Measurements from ENCODE around the gene CYBC1.
A peak's percentile ranks its signal among the peaks of the same experiment; 100 is the strongest.

CYBC1 gene

GRCh38 chr17:82449883-82450356, 632 bp downstream of the CYBC1 start:
- H3K4me3 ChIP-seq (ENCODE audit: low read length) = peak overlapping the region; percentile 96
- peaks cover 43% of the 10 kb centered on the region for H3K36me3 ChIP-seq (ENCODE audit: control insufficient read depth, low read length)
- H3K27me3 ChIP-seq (ENCODE audit: control insufficient read depth, low read length) = no peaks in the 10 kb centered on the region
- peaks cover 40% of the 10 kb centered on the region for H3K79me2 ChIP-seq (ENCODE audit: control insufficient read depth, low read length)
- H4K20me1 ChIP-seq (ENCODE audit: control insufficient read depth, insufficient read depth, low read depth, low read length) = no peaks in the 10 kb centered on the region; the same call in 1 of the 2 replicates
- H3K27ac ChIP-seq (ENCODE audit: low read depth, low read length) = peak overlapping the region; percentile 99
- peaks cover 16% of the 10 kb centered on the region for H3F3A ChIP-seq (ENCODE audit: control insufficient read depth, insufficient read depth)
- H3K4me2 ChIP-seq (ENCODE audit: low read length) = peak overlapping the region; percentile 99
- H3K4me1 ChIP-seq (ENCODE audit: control insufficient read depth, low read length) = peaks cover 27% of the 10 kb centered on the region
- no peaks in the 10 kb centered on the region for H3K9me3 ChIP-seq (ENCODE audit: control insufficient read depth, insufficient read depth, low read length)
- TF ChIP-seq CTCF (IDR thresholded peaks at IDR 0.05; ENCODE audit: low read depth, low read length, poor library complexity, severe bottlenecking) = no peak
- TF ChIP-seq EZH2phosphoT487 (IDR thresholded peaks at IDR 0.05; ENCODE audit: borderline replicate concordance, low read length) = no peak
- H3K9me2 ChIP-seq (replicated peaks; ENCODE audit: control insufficient read depth, low read length) = no peaks in the 10 kb centered on the region

- Histone ChIP-seq H3K4me3 (ENCODE audit: low read length) (peak overlapping the region; percentile 96), H3K4me2 (ENCODE audit: low read length) (peak overlapping the region; percentile 99), H3K36me3 (ENCODE audit: control insufficient read depth, low read length) (peaks cover 50% of the 10 kb centered on the region), H3K9me3 (ENCODE audit: control insufficient read depth, insufficient read depth, low read length) (no peaks in the 10 kb centered on the region), H3F3A (ENCODE audit: control insufficient read depth, insufficient read depth) (peaks cover 16% of the 10 kb centered on the region), H3K27me3 (ENCODE audit: control insufficient read depth, low read length) (no peaks in the 10 kb centered on the region), H4K20me1 (ENCODE audit: control insufficient read depth, insufficient read depth, low read depth, low read length) (no peaks in the 10 kb centered on the region; the same call in 1 of the 2 replicates), H3K27ac (ENCODE audit: low read depth, low read length) (peak overlapping the region; percentile 99), H3K79me2 (ENCODE audit: control insufficient read depth, low read length) (peaks cover 40% of the 10 kb centered on the region), H3K9me2 (replicated peaks; ENCODE audit: control insufficient read depth, low read length) (no peaks in the 10 kb centered on the region), H3K4me1 (ENCODE audit: control insufficient read depth, low read length) (peaks cover 27% of the 10 kb centered on the region)
- TF ChIP-seq CTCF (IDR thresholded peaks at IDR 0.05; ENCODE audit: low read depth, low read length, poor library complexity, severe bottlenecking) (peak; percentile 20), EZH2phosphoT487 (IDR thresholded peaks at IDR 0.05; ENCODE audit: borderline replicate concordance, low read length) (no peak)
Measured at GRCh38 chr17:82449131-82449882, 1.2 kb downstream of the CYBC1 start.

GRCh38 chr17:82447876-82448275, 2.7 kb downstream of the CYBC1 start:
- peaks cover 16% of the 10 kb centered on the region for H3F3A ChIP-seq (ENCODE audit: control insufficient read depth, insufficient read depth)
- no peaks in the 10 kb centered on the region for H3K27me3 ChIP-seq (ENCODE audit: control insufficient read depth, low read length)
- TF ChIP-seq CTCF (IDR thresholded peaks at IDR 0.05; ENCODE audit: low read depth, low read length, poor library complexity, severe bottlenecking) = no peak
- TF ChIP-seq EZH2phosphoT487 (IDR thresholded peaks at IDR 0.05; ENCODE audit: borderline replicate concordance, low read length) = no peak
- H3K36me3 ChIP-seq (ENCODE audit: control insufficient read depth, low read length) = peaks cover 64% of the 10 kb centered on the region
- H3K79me2 ChIP-seq (ENCODE audit: control insufficient read depth, low read length) = peaks cover 40% of the 10 kb centered on the region
- H3K4me1 ChIP-seq (ENCODE audit: control insufficient read depth, low read length) = peaks cover 27% of the 10 kb centered on the region
- no peaks in the 10 kb centered on the region for H3K9me3 ChIP-seq (ENCODE audit: control insufficient read depth, insufficient read depth, low read length)
- no peak overlapping the region for H3K27ac ChIP-seq (ENCODE audit: low read depth, low read length)
- no peaks in the 10 kb centered on the region for H3K9me2 ChIP-seq (replicated peaks; ENCODE audit: control insufficient read depth, low read length)
- no peak overlapping the region for H3K4me2 ChIP-seq (ENCODE audit: low read length)
- no peaks in the 10 kb centered on the region; the same call in 1 of the 2 replicates for H4K20me1 ChIP-seq (ENCODE audit: control insufficient read depth, insufficient read depth, low read depth, low read length)
- no peak overlapping the region for H3K4me3 ChIP-seq (ENCODE audit: low read length)
